Measurements from ENCODE around the gene LRBA. TPM values are rescaled to one million over a fixed set of nuclear protein-coding genes. Genes with fewer than 3 reads are reported as not detected.

Gene LRBA
- total RNA-seq, 1 experiment from 2014 or later = 69.1 TPM

DNA sequence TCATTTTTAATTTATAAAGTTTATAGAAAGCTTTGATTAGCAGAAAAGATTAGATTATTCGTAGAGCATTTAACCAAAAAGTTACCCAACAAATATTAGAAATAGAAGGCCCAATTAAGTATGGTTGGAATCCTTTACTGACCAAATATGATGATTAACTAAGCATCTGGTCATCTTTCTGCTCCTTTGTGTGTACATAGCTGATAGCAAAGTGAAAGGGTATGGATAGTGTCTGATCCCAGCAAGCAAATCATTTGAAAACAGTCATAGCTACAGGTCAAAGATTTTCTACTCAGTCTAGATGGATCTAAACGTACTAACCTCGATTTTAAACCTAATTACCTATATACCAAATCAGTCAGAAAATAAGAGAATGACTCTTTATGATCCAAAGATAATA, 440.4 kb downstream of the LRBA start:
- no peak overlapping the region for H3K4me3 Mint-ChIP-seq
- H3K27me3 Mint-ChIP-seq (ENCODE audit: low read depth) = peaks cover 13% of the 10 kb centered on the region
- ChIA-PET POLR2A (no interaction called here), CTCF (no interaction called here)
- H3K9me3 Mint-ChIP-seq = no peaks in the 10 kb centered on the region
- TF ChIP-seq GABPB1 (CRISPR knock-in tag; IDR thresholded peaks at IDR 0.05) (no peak), HMGA2 (CRISPR knock-in tag; IDR thresholded peaks at IDR 0.05) (no peak), ESRRA (CRISPR knock-in tag; IDR thresholded peaks at IDR 0.05; ENCODE audit: borderline replicate concordance) (no peak), ZNF219 (CRISPR knock-in tag; IDR thresholded peaks at IDR 0.05; ENCODE audit: borderline replicate concordance) (no peak), NFYB (CRISPR knock-in tag; conservative IDR thresholded peaks at IDR 0.05; ENCODE audit: low read depth) (no peak), TCF7 (CRISPR knock-in tag; IDR thresholded peaks at IDR 0.05; ENCODE audit: low read depth) (no peak), SMAD4 (CRISPR knock-in tag; IDR thresholded peaks at IDR 0.05) (no peak), GRHL2 (CRISPR knock-in tag; IDR thresholded peaks at IDR 0.05; ENCODE audit: insufficient replicate concordance, severe bottlenecking) (no peak), FOXJ3 (CRISPR knock-in tag; IDR thresholded peaks at IDR 0.05; ENCODE audit: borderline replicate concordance) (no peak), CBFB (CRISPR knock-in tag; IDR thresholded peaks at IDR 0.05; ENCODE audit: low read depth) (no peak), ZNF416 (CRISPR knock-in tag; IDR thresholded peaks at IDR 0.05) (no peak), NR3C1 (CRISPR knock-in tag; conservative IDR thresholded peaks at IDR 0.05; ENCODE audit: low read depth) (no peak), TP53 (CRISPR knock-in tag; IDR thresholded peaks at IDR 0.05) (no peak), ZBTB21 (CRISPR knock-in tag; IDR thresholded peaks at IDR 0.05; ENCODE audit: borderline replicate concordance) (no peak)
- TF ChIP-seq, protein P1, sequence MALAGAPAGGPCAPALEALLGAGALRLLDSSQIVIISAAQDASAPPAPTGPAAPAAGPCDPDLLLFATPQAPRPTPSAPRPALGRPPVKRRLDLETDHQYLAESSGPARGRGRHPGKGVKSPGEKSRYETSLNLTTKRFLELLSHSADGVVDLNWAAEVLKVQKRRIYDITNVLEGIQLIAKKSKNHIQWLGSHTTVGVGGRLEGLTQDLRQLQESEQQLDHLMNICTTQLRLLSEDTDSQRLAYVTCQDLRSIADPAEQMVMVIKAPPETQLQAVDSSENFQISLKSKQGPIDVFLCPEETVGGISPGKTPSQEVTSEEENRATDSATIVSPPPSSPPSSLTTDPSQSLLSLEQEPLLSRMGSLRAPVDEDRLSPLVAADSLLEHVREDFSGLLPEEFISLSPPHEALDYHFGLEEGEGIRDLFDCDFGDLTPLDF (CRISPR knock-in tag; IDR thresholded peaks at IDR 0.05) = no peak
- TF ChIP-seq, protein P2, sequence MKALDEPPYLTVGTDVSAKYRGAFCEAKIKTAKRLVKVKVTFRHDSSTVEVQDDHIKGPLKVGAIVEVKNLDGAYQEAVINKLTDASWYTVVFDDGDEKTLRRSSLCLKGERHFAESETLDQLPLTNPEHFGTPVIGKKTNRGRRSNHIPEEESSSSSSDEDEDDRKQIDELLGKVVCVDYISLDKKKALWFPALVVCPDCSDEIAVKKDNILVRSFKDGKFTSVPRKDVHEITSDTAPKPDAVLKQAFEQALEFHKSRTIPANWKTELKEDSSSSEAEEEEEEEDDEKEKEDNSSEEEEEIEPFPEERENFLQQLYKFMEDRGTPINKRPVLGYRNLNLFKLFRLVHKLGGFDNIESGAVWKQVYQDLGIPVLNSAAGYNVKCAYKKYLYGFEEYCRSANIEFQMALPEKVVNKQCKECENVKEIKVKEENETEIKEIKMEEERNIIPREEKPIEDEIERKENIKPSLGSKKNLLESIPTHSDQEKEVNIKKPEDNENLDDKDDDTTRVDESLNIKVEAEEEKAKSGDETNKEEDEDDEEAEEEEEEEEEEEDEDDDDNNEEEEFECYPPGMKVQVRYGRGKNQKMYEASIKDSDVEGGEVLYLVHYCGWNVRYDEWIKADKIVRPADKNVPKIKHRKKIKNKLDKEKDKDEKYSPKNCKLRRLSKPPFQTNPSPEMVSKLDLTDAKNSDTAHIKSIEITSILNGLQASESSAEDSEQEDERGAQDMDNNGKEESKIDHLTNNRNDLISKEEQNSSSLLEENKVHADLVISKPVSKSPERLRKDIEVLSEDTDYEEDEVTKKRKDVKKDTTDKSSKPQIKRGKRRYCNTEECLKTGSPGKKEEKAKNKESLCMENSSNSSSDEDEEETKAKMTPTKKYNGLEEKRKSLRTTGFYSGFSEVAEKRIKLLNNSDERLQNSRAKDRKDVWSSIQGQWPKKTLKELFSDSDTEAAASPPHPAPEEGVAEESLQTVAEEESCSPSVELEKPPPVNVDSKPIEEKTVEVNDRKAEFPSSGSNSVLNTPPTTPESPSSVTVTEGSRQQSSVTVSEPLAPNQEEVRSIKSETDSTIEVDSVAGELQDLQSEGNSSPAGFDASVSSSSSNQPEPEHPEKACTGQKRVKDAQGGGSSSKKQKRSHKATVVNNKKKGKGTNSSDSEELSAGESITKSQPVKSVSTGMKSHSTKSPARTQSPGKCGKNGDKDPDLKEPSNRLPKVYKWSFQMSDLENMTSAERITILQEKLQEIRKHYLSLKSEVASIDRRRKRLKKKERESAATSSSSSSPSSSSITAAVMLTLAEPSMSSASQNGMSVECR (CRISPR knock-in tag; IDR thresholded peaks at IDR 0.05; ENCODE audit: borderline replicate concordance) = no peak
- TF ChIP-seq, protein P3, sequence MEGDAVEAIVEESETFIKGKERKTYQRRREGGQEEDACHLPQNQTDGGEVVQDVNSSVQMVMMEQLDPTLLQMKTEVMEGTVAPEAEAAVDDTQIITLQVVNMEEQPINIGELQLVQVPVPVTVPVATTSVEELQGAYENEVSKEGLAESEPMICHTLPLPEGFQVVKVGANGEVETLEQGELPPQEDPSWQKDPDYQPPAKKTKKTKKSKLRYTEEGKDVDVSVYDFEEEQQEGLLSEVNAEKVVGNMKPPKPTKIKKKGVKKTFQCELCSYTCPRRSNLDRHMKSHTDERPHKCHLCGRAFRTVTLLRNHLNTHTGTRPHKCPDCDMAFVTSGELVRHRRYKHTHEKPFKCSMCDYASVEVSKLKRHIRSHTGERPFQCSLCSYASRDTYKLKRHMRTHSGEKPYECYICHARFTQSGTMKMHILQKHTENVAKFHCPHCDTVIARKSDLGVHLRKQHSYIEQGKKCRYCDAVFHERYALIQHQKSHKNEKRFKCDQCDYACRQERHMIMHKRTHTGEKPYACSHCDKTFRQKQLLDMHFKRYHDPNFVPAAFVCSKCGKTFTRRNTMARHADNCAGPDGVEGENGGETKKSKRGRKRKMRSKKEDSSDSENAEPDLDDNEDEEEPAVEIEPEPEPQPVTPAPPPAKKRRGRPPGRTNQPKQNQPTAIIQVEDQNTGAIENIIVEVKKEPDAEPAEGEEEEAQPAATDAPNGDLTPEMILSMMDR (IDR thresholded peaks at IDR 0.05) = no peak
- TF ChIP-seq, protein P4, sequence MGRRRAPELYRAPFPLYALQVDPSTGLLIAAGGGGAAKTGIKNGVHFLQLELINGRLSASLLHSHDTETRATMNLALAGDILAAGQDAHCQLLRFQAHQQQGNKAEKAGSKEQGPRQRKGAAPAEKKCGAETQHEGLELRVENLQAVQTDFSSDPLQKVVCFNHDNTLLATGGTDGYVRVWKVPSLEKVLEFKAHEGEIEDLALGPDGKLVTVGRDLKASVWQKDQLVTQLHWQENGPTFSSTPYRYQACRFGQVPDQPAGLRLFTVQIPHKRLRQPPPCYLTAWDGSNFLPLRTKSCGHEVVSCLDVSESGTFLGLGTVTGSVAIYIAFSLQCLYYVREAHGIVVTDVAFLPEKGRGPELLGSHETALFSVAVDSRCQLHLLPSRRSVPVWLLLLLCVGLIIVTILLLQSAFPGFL (CRISPR knock-in tag; IDR thresholded peaks at IDR 0.05; ENCODE audit: borderline replicate concordance) = no peak
- TF ChIP-seq, protein P5, sequence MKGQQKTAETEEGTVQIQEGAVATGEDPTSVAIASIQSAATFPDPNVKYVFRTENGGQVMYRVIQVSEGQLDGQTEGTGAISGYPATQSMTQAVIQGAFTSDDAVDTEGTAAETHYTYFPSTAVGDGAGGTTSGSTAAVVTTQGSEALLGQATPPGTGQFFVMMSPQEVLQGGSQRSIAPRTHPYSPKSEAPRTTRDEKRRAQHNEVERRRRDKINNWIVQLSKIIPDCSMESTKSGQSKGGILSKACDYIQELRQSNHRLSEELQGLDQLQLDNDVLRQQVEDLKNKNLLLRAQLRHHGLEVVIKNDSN (CRISPR knock-in tag; IDR thresholded peaks at IDR 0.05) = no peak
- TF ChIP-seq, protein P6, sequence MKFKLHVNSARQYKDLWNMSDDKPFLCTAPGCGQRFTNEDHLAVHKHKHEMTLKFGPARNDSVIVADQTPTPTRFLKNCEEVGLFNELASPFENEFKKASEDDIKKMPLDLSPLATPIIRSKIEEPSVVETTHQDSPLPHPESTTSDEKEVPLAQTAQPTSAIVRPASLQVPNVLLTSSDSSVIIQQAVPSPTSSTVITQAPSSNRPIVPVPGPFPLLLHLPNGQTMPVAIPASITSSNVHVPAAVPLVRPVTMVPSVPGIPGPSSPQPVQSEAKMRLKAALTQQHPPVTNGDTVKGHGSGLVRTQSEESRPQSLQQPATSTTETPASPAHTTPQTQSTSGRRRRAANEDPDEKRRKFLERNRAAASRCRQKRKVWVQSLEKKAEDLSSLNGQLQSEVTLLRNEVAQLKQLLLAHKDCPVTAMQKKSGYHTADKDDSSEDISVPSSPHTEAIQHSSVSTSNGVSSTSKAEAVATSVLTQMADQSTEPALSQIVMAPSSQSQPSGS (CRISPR knock-in tag; IDR thresholded peaks at IDR 0.05; ENCODE audit: borderline replicate concordance, low read depth) = no peak
- H3K36me3 Mint-ChIP-seq = no peaks in the 10 kb centered on the region
- no peak for DNase-seq (ENCODE audit: low spot score)
- no peak overlapping the region for H3K27ac Mint-ChIP-seq
- peaks cover 11% of the 10 kb centered on the region for H3K4me1 Mint-ChIP-seq
- ATAC-seq = no peak
